GM03348 (cell line): ENCODE results near the gene ZNF174.

Experiments used
- DNase-seq: peaks from one replicate; pipeline ENCODE4 v3.0.0; 2012; ENCODE audit warnings: low spot score

The ZNF174 gene

DNA sequence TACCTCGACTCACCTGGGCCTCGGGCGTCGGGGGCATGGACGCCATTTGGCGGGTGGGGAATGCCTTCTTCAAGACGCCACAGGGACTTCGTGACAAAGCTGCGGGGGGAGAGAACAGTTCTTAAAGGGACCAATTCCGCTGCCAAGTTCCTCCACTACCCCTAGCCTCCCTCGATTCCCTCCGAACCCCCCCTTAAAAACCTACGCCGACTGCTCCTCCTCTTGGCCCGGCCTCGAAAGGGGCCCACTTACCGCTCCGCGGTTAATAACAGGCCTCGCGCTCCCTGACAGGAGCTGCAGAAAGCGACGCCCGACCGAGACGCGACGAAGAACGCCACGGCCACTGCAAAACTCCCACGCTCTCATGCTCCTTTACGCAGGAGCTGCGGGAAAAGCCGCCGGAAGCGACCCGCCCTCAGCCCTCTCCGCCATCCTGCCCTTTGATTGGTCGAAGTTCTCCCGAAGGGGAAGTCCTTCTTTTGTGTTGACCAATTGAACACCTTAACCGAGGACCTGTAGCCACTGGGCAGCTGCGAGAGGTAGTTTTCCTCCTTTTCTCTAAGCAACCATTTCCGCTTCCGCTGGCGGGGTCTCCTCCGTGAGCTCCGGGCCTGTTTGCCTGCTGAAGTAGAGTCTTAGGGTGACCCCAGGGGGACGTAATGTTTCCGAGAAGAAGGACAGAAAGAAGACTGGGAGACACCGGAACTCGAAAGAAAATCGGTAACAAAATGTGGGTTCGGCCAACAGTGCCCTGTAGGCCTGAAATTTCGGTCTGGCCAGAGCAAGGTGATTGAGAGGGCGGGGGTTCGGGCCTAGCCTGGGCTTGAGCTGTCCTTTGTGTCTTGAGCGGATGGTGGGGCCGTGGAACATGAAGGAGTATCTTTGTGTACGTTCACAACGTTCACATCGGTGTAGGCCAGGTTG, 42.4 kb downstream of the ZNF174 start, which contains the start of the genes NAA60 and ZNF597:
Gene NAA60 (plus strand): TSS at position 573 of the 924 bp plus-strand sequence. CDS start 32,548 bp downstream, outside the sequence.
Gene ZNF597 (minus strand): TSS at position 397 of the 924 bp plus-strand sequence. CDS start 351 bp downstream, at position 46.
- peak; percentile 94 for DNase-seq

DNA sequence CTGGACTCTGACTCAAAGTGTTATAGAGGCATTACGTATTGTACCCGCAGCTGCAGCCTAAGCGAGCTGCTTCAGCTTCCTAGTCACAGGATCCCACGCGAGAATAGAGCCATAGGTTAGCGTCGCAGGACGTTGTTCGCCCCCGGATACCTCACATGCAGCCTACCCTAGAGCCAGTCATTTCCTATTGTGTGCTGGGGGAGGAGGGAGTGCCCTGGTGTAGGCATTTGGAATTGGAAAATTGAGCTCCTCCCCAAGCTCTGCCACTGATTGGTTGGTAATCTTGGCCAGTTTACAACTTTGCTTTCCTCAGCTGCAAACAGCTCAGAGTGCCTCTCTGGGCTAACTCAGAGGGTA, 43.0 kb downstream of the ZNF174 start:
- peak; percentile 72 for DNase-seq

DNA sequence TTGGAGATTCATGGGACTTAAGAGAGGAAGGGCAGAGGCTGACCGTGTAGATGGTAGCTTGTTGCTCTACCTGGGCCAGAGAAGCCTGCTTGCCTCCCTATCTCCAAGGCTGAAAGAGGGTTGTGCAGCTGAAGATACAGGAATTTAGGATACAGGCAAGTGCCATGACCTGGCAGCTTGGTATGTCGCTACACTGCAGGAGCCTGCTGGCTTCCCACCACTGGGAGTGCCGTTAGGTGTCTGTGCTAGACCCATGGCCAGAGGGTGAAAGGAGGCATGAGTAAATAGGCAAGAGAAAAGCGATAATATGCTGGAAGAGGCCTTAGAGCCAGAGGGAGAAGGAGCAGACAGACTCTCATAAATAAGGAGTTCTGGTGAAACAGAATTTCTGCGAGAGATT, 53.1 kb downstream of the ZNF174 start:
- no peak for DNase-seq

DNA sequence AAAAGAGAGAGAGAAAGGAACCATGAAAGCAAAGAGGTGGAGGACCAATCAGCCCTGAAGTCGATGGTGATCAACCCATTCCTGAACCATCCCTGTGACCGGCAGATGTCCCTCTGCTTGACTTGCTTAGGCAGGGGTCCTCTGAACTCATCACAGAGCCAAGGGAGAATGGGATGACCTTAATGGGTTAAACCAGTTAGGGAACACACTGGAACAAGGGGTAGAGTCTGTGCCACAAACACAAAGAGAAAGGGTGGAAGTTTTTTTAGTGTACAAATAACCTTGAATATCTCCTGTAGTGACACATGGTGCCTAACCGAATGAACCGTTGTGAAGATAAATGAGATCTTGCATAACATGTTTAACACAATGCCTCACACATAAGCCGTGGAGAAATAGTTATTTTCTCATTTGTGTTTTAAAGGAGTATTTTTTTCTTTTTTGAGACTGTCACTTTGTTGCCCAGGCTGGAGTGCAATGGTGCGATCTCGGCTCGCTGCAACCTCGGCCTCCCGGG, 53.7 kb downstream of the ZNF174 start:
- DNase-seq = no peak

DNA sequence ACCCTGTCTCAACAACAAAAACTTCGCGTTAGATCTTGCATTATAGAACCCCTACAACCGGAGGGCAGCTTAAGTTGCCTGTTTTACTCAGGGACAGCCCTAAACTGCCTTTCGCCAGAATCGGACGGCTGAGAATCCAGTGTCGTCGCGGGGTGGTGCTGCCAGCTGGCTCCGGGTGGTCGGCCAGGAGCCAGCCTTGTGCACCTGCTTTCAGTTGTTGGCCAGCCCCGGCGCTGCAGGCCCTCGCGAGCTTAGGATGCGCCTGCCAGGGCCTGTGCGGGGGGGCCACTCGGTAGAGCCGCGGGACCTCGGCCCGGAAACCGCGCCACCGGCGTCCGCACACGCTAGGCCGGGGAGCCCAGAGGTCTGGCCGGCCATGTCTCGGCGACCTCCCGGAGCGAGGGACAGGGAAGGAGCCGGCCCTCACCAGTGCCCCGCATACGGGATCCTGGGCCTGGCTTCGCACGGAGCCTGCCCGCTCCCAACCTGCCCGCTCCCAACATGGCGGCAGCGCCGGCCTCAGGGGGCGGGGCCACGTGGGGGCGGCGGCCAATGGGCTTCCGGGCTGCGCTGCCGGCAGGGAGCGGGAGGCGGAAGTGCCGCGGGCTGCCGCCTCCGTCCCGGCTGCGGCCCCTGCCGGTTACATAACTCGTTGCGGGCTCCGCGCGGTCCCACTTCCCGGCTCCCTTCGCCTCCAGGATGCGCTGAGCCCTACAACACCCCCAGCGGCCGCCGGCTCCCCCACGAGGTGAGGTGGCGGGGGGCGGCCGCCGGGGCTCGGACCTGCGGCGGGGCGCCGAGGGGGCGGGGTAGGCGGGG, 56.6 kb downstream of the ZNF174 start:
- peak; percentile 100 for DNase-seq

DNA sequence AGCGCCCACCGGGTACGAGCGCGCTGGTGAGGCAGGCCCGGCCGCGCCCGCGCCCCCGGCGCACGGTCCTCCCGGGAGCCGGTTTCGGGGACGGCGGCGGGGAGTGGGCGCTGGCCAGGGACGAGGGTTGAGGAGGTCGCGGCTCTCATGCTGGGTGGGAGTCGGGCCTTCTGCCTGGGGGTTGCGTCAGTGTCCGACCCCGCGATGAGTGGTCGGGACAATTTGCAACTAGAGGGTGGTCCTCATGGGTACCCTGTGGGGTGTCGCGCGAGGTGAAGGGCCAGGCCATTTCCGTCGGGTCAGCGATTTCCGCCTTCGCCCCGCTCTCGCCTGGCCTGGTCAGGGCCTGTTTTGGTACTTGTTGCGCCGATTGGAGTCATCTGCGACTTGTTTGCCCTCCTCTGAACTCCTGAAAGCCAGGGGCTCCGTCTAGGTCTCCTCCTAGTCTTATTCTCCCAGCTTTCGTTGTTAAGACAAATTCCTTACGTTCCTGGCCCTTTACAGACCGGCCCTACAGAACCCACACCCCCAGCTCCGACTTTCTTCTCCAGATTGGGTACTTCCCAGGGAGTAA, 57.4 kb downstream of the ZNF174 start:
- peak; percentile 70 for DNase-seq

DNA sequence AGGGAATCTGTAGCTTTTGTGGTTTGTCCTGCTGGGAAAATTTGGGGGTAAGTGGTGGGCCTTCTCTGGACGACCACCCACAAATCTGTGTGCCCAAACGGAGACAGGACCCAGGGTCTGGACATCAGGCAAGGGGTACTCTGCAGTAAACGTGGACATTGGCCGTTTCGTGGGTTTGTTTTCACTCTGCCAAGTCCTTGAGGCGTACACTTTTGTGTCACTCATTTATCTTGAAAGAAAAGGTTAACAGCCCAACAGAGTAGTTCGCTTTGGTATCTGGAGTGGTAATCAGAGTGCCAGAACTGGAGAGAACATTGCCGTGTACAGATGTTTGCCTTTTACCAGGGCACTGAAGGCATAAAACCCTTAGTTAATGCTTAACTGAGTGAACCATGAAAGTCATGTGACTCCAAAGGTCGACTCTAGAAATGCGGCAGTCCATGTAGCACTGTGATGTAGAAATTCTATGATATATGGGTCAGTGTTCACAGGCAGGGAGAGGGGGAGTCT, 57.9 kb downstream of the ZNF174 start:
- DNase-seq = peak; percentile 39
